Nephron (organoid): ENCODE data around the gene SH3PXD2A.
A peak's percentile ranks its signal among the peaks of the same experiment; 100 is the strongest.

Experiments
- H3K27ac Mint-ChIP-seq, 3 experiments: 2 replicates each; pipeline ENCODE4 v1.8.0; 2020; ENCODE audit warnings: mixed read lengths in 3 of 3, mild to moderate bottlenecking in 2 of 3, moderate library complexity in 1 of 3
- H3K27me3 Mint-ChIP-seq: 2 replicates; pipeline ENCODE4 v1.8.0; 2021; ENCODE audit warnings: low read depth, mild to moderate bottlenecking, moderate library complexity, mixed read lengths
- H3K36me3 Mint-ChIP-seq: 2 replicates; pipeline ENCODE4 v1.8.0; 2020; ENCODE audit warnings: low read depth, mixed read lengths
- H3K4me1 Mint-ChIP-seq: 2 replicates; pipeline ENCODE4 v1.8.0; 2020; ENCODE audit warnings: mixed read lengths
- H3K4me3 Mint-ChIP-seq, 3 experiments: 2 replicates each; pipeline ENCODE4 v1.8.0; 2020; ENCODE audit warnings: mild to moderate bottlenecking in 3 of 3, mixed read lengths in 3 of 3, moderate library complexity in 2 of 3
- H3K9me3 Mint-ChIP-seq: 2 replicates; pipeline ENCODE4 v1.8.0; 2020; ENCODE audit warnings: mixed read lengths
- CTCF ChIP-seq, 3 experiments: fragments of 200-600 bp; sonication (generic); IDR thresholded peaks; one replicate each; pipeline ENCODE4 v1.5.0; 2021; ENCODE audit warnings: antibody characterized with exemption in 3 of 3; ENCODE audit not compliant: unreplicated experiment in 3 of 3

The SH3PXD2A gene

GRCh38 chr10:103556383-103557007, 298.9 kb downstream of the SH3PXD2A start:
- no peak for TF ChIP-seq CTCF (IDR thresholded peaks at IDR 0.05; ENCODE audit: unreplicated experiment in 3 of 3)
- Mint-ChIP-seq H3K27ac (no peak overlapping the region), H3K9me3 (no peaks in the 10 kb centered on the region), H3K4me1 (peaks cover 23% of the 10 kb centered on the region), H3K4me3 (peak overlapping the region; percentile 67 to 73 (median 72)), H3K36me3 (no peaks in the 10 kb centered on the region), H3K27me3 (peaks cover 59% of the 10 kb centered on the region)

GRCh38 chr10:103555712-103556111, 299.7 kb downstream of the SH3PXD2A start:
- Mint-ChIP-seq H3K36me3 (no peaks in the 10 kb centered on the region), H3K27me3 (peaks cover 59% of the 10 kb centered on the region), H3K27ac (no peak overlapping the region), H3K4me3 (peak overlapping the region; percentile 67 to 73 (median 72)), H3K9me3 (no peaks in the 10 kb centered on the region), H3K4me1 (peaks cover 23% of the 10 kb centered on the region)
- no peak for TF ChIP-seq CTCF (IDR thresholded peaks at IDR 0.05; ENCODE audit: unreplicated experiment in 3 of 3)

- Mint-ChIP-seq H3K4me1 (peaks cover 23% of the 10 kb centered on the region), H3K9me3 (no peaks in the 10 kb centered on the region), H3K27ac (no peak overlapping the region), H3K27me3 (peaks cover 57% of the 10 kb centered on the region), H3K4me3 (peak overlapping the region; percentile 67 to 73 (median 72)), H3K36me3 (no peaks in the 10 kb centered on the region)
- TF ChIP-seq CTCF (IDR thresholded peaks at IDR 0.05; ENCODE audit: unreplicated experiment in 3 of 3): no peak
These were observed 300.1 kb downstream of the SH3PXD2A start for GRCh38 chr10:103555325-103555649.

GRCh38 chr10:103554488-103555324, 300.7 kb downstream of the SH3PXD2A start:
- no peak for TF ChIP-seq CTCF (IDR thresholded peaks at IDR 0.05; ENCODE audit: unreplicated experiment in 3 of 3)
- Mint-ChIP-seq H3K4me1 (peaks cover 28% of the 10 kb centered on the region), H3K36me3 (no peaks in the 10 kb centered on the region), H3K27ac (peak overlapping the region in 1 of 3 experiments; percentile 51), H3K4me3 (peak overlapping the region; percentile 66 to 82 (median 79)), H3K27me3 (peaks cover 51% of the 10 kb centered on the region), H3K9me3 (no peaks in the 10 kb centered on the region)

GRCh38 chr10:103553743-103554487, 301.5 kb downstream of the SH3PXD2A start:
- no peak for TF ChIP-seq CTCF (IDR thresholded peaks at IDR 0.05; ENCODE audit: unreplicated experiment in 3 of 3)
- Mint-ChIP-seq H3K9me3 (no peaks in the 10 kb centered on the region), H3K4me3 (peak overlapping the region; percentile 24 to 82 (median 66)), H3K36me3 (no peaks in the 10 kb centered on the region), H3K4me1 (peaks cover 36% of the 10 kb centered on the region), H3K27ac (peak overlapping the region in 1 of 3 experiments; percentile 51), H3K27me3 (peaks cover 43% of the 10 kb centered on the region)
